ENCODE results near the gene RAI2.
"Not testable (repeated sequence)": the region's sequence is repeated elsewhere in the genome, so short reads cannot be mapped to it uniquely, and the experiment has no call there.

Gene RAI2

GRCh38 chrX:17787557-17787956, 73.5 kb downstream of the RAI2 start:
- Histone ChIP-seq H3K27ac (ENCODE audit: low read depth, low read length, severe bottlenecking) (no peak overlapping the region), H3K36me3 (ENCODE audit: control insufficient read depth, insufficient read depth, low read length) (no peaks in the 10 kb centered on the region), H3K4me1 (ENCODE audit: control insufficient read depth, insufficient read depth, low read length, poor library complexity, severe bottlenecking) (no peaks in the 10 kb centered on the region), H3K4me3 (ENCODE audit: extremely low read depth, insufficient read depth, low read length, poor library complexity, severe bottlenecking) (no peak overlapping the region), H3K9me3 (ENCODE audit: control insufficient read depth, low read length) (no peaks in the 10 kb centered on the region)
- 90 to 94% methylated on average over 8 to 9 of the region's 11 CpGs for WGBS, 2 experiments (ENCODE audit: insufficient coverage in 2 of 2)

GRCh38 chrX:17786554-17787347, 74.3 kb downstream of the RAI2 start:
- not testable (repeated sequence) for H3K4me3 ChIP-seq (ENCODE audit: extremely low read depth, insufficient read depth, low read length, poor library complexity, severe bottlenecking); H3K4me1 ChIP-seq (ENCODE audit: control insufficient read depth, insufficient read depth, low read length, poor library complexity, severe bottlenecking); H3K9me3 ChIP-seq (ENCODE audit: control insufficient read depth, low read length); H3K27ac ChIP-seq (ENCODE audit: low read depth, low read length, severe bottlenecking); H3K36me3 ChIP-seq (ENCODE audit: control insufficient read depth, insufficient read depth, low read length)
- 40 to 69% methylated on average over 2 to 7 of the region's 31 CpGs for WGBS, 2 experiments (ENCODE audit: insufficient coverage in 2 of 2)

GRCh38 chrX:17779434-17779833, 81.7 kb downstream of the RAI2 start:
- H3K9me3 ChIP-seq (ENCODE audit: control insufficient read depth, low read length) = no peaks in the 10 kb centered on the region
- H3K36me3 ChIP-seq (ENCODE audit: control insufficient read depth, insufficient read depth, low read length) = no peaks in the 10 kb centered on the region
- 100% methylated on average over 1 of the region's 4 CpGs; no CpG with 5 or more reads in 1 of the 2 experiments for WGBS, 2 experiments (ENCODE audit: insufficient coverage in 2 of 2)
- H3K4me3 ChIP-seq (ENCODE audit: extremely low read depth, insufficient read depth, low read length, poor library complexity, severe bottlenecking) = no peak overlapping the region
- H3K27ac ChIP-seq (ENCODE audit: low read depth, low read length, severe bottlenecking) = no peak overlapping the region
- no peaks in the 10 kb centered on the region for H3K4me1 ChIP-seq (ENCODE audit: control insufficient read depth, insufficient read depth, low read length, poor library complexity, severe bottlenecking)

- H3K27ac ChIP-seq (ENCODE audit: low read depth, low read length, severe bottlenecking) = no peak overlapping the region
- no peaks in the 10 kb centered on the region for H3K9me3 ChIP-seq (ENCODE audit: control insufficient read depth, low read length)
- H3K4me1 ChIP-seq (ENCODE audit: control insufficient read depth, insufficient read depth, low read length, poor library complexity, severe bottlenecking) = no peaks in the 10 kb centered on the region
- 50% methylated on average over 1 of the region's 2 CpGs; no CpG with 5 or more reads in 1 of the 2 experiments for WGBS, 2 experiments (ENCODE audit: insufficient coverage in 2 of 2)
- no peaks in the 10 kb centered on the region for H3K36me3 ChIP-seq (ENCODE audit: control insufficient read depth, insufficient read depth, low read length)
- no peak overlapping the region for H3K4me3 ChIP-seq (ENCODE audit: extremely low read depth, insufficient read depth, low read length, poor library complexity, severe bottlenecking)
These were observed 82.1 kb downstream of the RAI2 start for GRCh38 chrX:17778997-17779396.

- H3K27ac ChIP-seq (ENCODE audit: low read depth, low read length, severe bottlenecking) = no peak overlapping the region
- WGBS, 2 experiments (ENCODE audit: insufficient coverage in 2 of 2) = 76 to 80% methylated on average over 1 of the region's 1 CpG
- no peak overlapping the region for H3K4me3 ChIP-seq (ENCODE audit: extremely low read depth, insufficient read depth, low read length, poor library complexity, severe bottlenecking)
- H3K9me3 ChIP-seq (ENCODE audit: control insufficient read depth, low read length) = no peaks in the 10 kb centered on the region
- no peaks in the 10 kb centered on the region for H3K4me1 ChIP-seq (ENCODE audit: control insufficient read depth, insufficient read depth, low read length, poor library complexity, severe bottlenecking)
- H3K36me3 ChIP-seq (ENCODE audit: control insufficient read depth, insufficient read depth, low read length) = no peaks in the 10 kb centered on the region
These were observed 87.0 kb downstream of the RAI2 start for GRCh38 chrX:17774053-17774452.

GRCh38 chrX:17773221-17773876, 87.7 kb downstream of the RAI2 start:
- H3K4me3 ChIP-seq (ENCODE audit: extremely low read depth, insufficient read depth, low read length, poor library complexity, severe bottlenecking) = no peak overlapping the region
- no peak overlapping the region for H3K27ac ChIP-seq (ENCODE audit: low read depth, low read length, severe bottlenecking)
- no peaks in the 10 kb centered on the region for H3K4me1 ChIP-seq (ENCODE audit: control insufficient read depth, insufficient read depth, low read length, poor library complexity, severe bottlenecking)
- no peaks in the 10 kb centered on the region for H3K36me3 ChIP-seq (ENCODE audit: control insufficient read depth, insufficient read depth, low read length)
- 82 to 86% methylated on average over 7 to 8 of the region's 8 CpGs for WGBS, 2 experiments (ENCODE audit: insufficient coverage in 2 of 2)
- no peaks in the 10 kb centered on the region for H3K9me3 ChIP-seq (ENCODE audit: control insufficient read depth, low read length)

GRCh38 chrX:17769701-17770269, 91.3 kb downstream of the RAI2 start:
- WGBS, 2 experiments (ENCODE audit: insufficient coverage in 2 of 2) = 55 to 84% methylated on average over 2 to 3 of the region's 3 CpGs
- Histone ChIP-seq H3K36me3 (ENCODE audit: control insufficient read depth, insufficient read depth, low read length) (no peaks in the 10 kb centered on the region), H3K4me3 (ENCODE audit: extremely low read depth, insufficient read depth, low read length, poor library complexity, severe bottlenecking) (no peak overlapping the region), H3K9me3 (ENCODE audit: control insufficient read depth, low read length) (no peaks in the 10 kb centered on the region), H3K4me1 (ENCODE audit: control insufficient read depth, insufficient read depth, low read length, poor library complexity, severe bottlenecking) (no peaks in the 10 kb centered on the region), H3K27ac (ENCODE audit: low read depth, low read length, severe bottlenecking) (no peak overlapping the region)

GRCh38 chrX:17768997-17769396, 92.1 kb downstream of the RAI2 start:
- Histone ChIP-seq H3K36me3 (ENCODE audit: control insufficient read depth, insufficient read depth, low read length) (no peaks in the 10 kb centered on the region), H3K4me1 (ENCODE audit: control insufficient read depth, insufficient read depth, low read length, poor library complexity, severe bottlenecking) (no peaks in the 10 kb centered on the region), H3K4me3 (ENCODE audit: extremely low read depth, insufficient read depth, low read length, poor library complexity, severe bottlenecking) (no peak overlapping the region), H3K9me3 (ENCODE audit: control insufficient read depth, low read length) (no peaks in the 10 kb centered on the region), H3K27ac (ENCODE audit: low read depth, low read length, severe bottlenecking) (no peak overlapping the region)
- 90 to 97% methylated on average over 2 to 4 of the region's 5 CpGs for WGBS, 2 experiments (ENCODE audit: insufficient coverage in 2 of 2)

GRCh38 chrX:17767734-17768133, 93.4 kb downstream of the RAI2 start:
- H3K9me3 ChIP-seq (ENCODE audit: control insufficient read depth, low read length) = no peaks in the 10 kb centered on the region

GRCh38 chrX:17759990-17760389, 101.1 kb downstream of the RAI2 start:
- WGBS, 2 experiments (ENCODE audit: insufficient coverage in 2 of 2) = no CpG with 5 or more reads among the region's 1 CpG

More at GRCh38 chrX:17767734-17768133, 93.4 kb downstream of the RAI2 start:
- H3K27ac ChIP-seq (ENCODE audit: low read depth, low read length, severe bottlenecking) = no peak overlapping the region
- H3K4me1 ChIP-seq (ENCODE audit: control insufficient read depth, insufficient read depth, low read length, poor library complexity, severe bottlenecking) = no peaks in the 10 kb centered on the region
- 40% methylated on average over 1 of the region's 1 CpG; no CpG with 5 or more reads in 1 of the 2 experiments for WGBS, 2 experiments (ENCODE audit: insufficient coverage in 2 of 2)
- H3K4me3 ChIP-seq (ENCODE audit: extremely low read depth, insufficient read depth, low read length, poor library complexity, severe bottlenecking) = no peak overlapping the region
- no peaks in the 10 kb centered on the region for H3K36me3 ChIP-seq (ENCODE audit: control insufficient read depth, insufficient read depth, low read length)

More at GRCh38 chrX:17759990-17760389, 101.1 kb downstream of the RAI2 start:
- H3K4me1 ChIP-seq (ENCODE audit: control insufficient read depth, insufficient read depth, low read length, poor library complexity, severe bottlenecking) = no peaks in the 10 kb centered on the region
- H3K4me3 ChIP-seq (ENCODE audit: extremely low read depth, insufficient read depth, low read length, poor library complexity, severe bottlenecking) = no peak overlapping the region
- H3K27ac ChIP-seq (ENCODE audit: low read depth, low read length, severe bottlenecking) = no peak overlapping the region
- no peaks in the 10 kb centered on the region for H3K36me3 ChIP-seq (ENCODE audit: control insufficient read depth, insufficient read depth, low read length)
- H3K9me3 ChIP-seq (ENCODE audit: control insufficient read depth, low read length) = no peaks in the 10 kb centered on the region

All from mesodermal cell (in vitro differentiated cells).